HCT116 (cell line): Measurements from ENCODE around the gene LIN28A. TPM values are rescaled to one million over a fixed set of nuclear protein-coding genes. Genes with fewer than 3 reads are reported as not detected.

Experiments
- ATF3 ChIP-seq: IDR thresholded peaks from 2 replicates; pipeline ENCODE4 v1.6.1; 2012
- CEBPB ChIP-seq: IDR thresholded peaks from 2 replicates; pipeline ENCODE4 v1.6.1; 2012; ENCODE audit warnings: low read depth
- CTCF ChIP-seq, 3 experiments: fragments of 200-600 bp in 1 of 3; sonication (generic) in 1 of 3; IDR thresholded peaks in 2 of 3; conservative IDR thresholded peaks in 1 of 3; 2 replicates each; pipeline ENCODE4 v1.5.1; 2012 to 2017; ENCODE audit warnings: low read depth in 2 of 3, low read length in 2 of 3, antibody characterized with exemption in 1 of 3, borderline replicate concordance in 1 of 3, control low read depth in 1 of 3, mild to moderate bottlenecking in 1 of 3, mixed read lengths in 1 of 3, mixed run types in 1 of 3, moderate library complexity in 1 of 3; ENCODE audit not compliant: insufficient read depth in 1 of 3
- ELF1 ChIP-seq: IDR thresholded peaks from 2 replicates; pipeline ENCODE4 v1.6.1; 2012; ENCODE audit warnings: low read depth, borderline replicate concordance
- EZH2 ChIP-seq: fragments of 200-600 bp; sonication (generic); IDR thresholded peaks from 2 replicates; pipeline ENCODE4 v1.6.1; 2017; ENCODE audit warnings: antibody characterized with exemption, mixed run types
- EZH2phosphoT487 ChIP-seq: fragments of 200-600 bp; IDR thresholded peaks from 2 replicates; pipeline ENCODE4 v1.6.1; 2018; ENCODE audit warnings: antibody characterized with exemption, borderline replicate concordance
- JUND ChIP-seq: IDR thresholded peaks from 2 replicates; pipeline ENCODE4 v1.6.1; 2012
- POLR2A ChIP-seq: IDR thresholded peaks from 2 replicates; pipeline ENCODE4 v1.7.0; 2011; ENCODE audit warnings: borderline replicate concordance; ENCODE audit not compliant: insufficient read depth, insufficient read length; ENCODE audit errors: extremely low read depth
- SIN3A ChIP-seq: IDR thresholded peaks from 2 replicates; pipeline ENCODE4 v1.6.1; 2012; ENCODE audit warnings: low read depth
- SRF ChIP-seq: IDR thresholded peaks from 2 replicates; pipeline ENCODE4 v1.6.1; 2012; ENCODE audit warnings: low read depth
- TCF7L2 ChIP-seq: IDR thresholded peaks from 2 replicates; pipeline ENCODE4 v1.7.0; 2011; ENCODE audit warnings: borderline replicate concordance, inconsistent platforms; ENCODE audit not compliant: insufficient read depth, insufficient read length; ENCODE audit errors: extremely low read depth
- ZBTB33 ChIP-seq: IDR thresholded peaks from 2 replicates; pipeline ENCODE4 v1.6.1; 2011; ENCODE audit warnings: mild to moderate bottlenecking, low read length, moderate library complexity; ENCODE audit not compliant: insufficient replicate concordance; ENCODE audit errors: extremely low read depth
- ZFX ChIP-seq: fragments of 450-650 bp; IDR thresholded peaks from 2 replicates; pipeline ENCODE4 v1.6.1; 2017
- ZNF274 ChIP-seq: fragments of 200-500 bp; sonication (Bioruptor generic); IDR thresholded peaks from 2 replicates; pipeline ENCODE4 v1.6.1; 2014; ENCODE audit warnings: mild to moderate bottlenecking, low read depth, low read length, inconsistent platforms
- total RNA-seq: library from RNA; stranded (reverse); gene quantifications from one replicate; pipeline ENCODE4 v1.2.1, GENCODE V29; 2021; ENCODE audit not compliant: unreplicated experiment

Gene LIN28A
- total RNA-seq, 1 experiment from 2014 or later = 1.4 TPM

- TF ChIP-seq ZBTB33 (peak; percentile 33), ZFX (no peak), ELF1 (no peak), CEBPB (peak; percentile 42; the same call in 1 of the 2 replicates), CTCF (IDR thresholded peaks at IDR 0.05 in 2 of 3, conservative IDR thresholded peaks at IDR 0.05 in 1 of 3; ENCODE audit: borderline replicate concordance in 1 of 3, insufficient read depth in 1 of 3, low read depth in 2 of 3, low read length in 2 of 3) (no peak), ZNF274 (no peak), EZH2 (no peak), EZH2phosphoT487 (no peak), SIN3A (peak; percentile 42; the same call in 1 of the 2 replicates), SRF (no peak), POLR2A (peak; percentile 11), TCF7L2 (peak; percentile 34), ATF3 (no peak), JUND (no peak)
Measured at GRCh38 chr1:26472901-26473845, 62.6 kb downstream of the LIN28A start (continued).
